H1 (cell line): Measurements from ENCODE around the gene UBR3. TPM values are rescaled to one million over a fixed set of nuclear protein-coding genes. Genes with fewer than 3 reads are reported as not detected.
"Not testable (repeated sequence)": the region's sequence is repeated elsewhere in the genome, so short reads cannot be mapped to it uniquely, and the experiment has no call there.

Source experiments
- CTCF ChIA-PET: fragments of 300-600 bp; sonication (Branson Sonifier 250); formaldehyde crosslinking; loops from one replicate; lab custom pipeline; 2021; ENCODE audit not compliant: partially characterized antibody; lab: Charles Lee
- POLR2A ChIA-PET: fragments of 300-600 bp; sonication (Branson Sonifier 250); formaldehyde crosslinking; loops from one replicate; lab custom pipeline; 2021; ENCODE audit warnings: inconsistent platforms; ENCODE audit not compliant: partially characterized antibody; lab: Charles Lee
- DNase-seq, 2 experiments: peaks; one replicate each; pipeline versions ENCODE4 v3.0.0 to v3.0.0-alpha.2; 2010 to 2022; ENCODE audit warnings: low spot score in 2 of 2, low read depth in 1 of 2, mixed read lengths in 1 of 2
- FAIRE-seq: peaks from 2 replicates; lab custom pipeline; 2011; peaks lifted over from hg19 to GRCh38; lab: Jason Lieb, UNC
- H2AFZ ChIP-seq: 2 replicates; pipeline ENCODE4 v1.8.1; 2012; ENCODE audit warnings: low read length, inconsistent platforms
- H2AK5ac ChIP-seq: 2 replicates; pipeline ENCODE4 v1.6.1; 2013; ENCODE audit warnings: low read depth, low read length
- H2BK120ac ChIP-seq: replicated peaks from 2 replicates; pipeline ENCODE3; 2013; ENCODE audit warnings: low read depth, low read length, inconsistent platforms
- H2BK12ac ChIP-seq: 2 replicates; pipeline ENCODE4 v1.6.1; 2013; ENCODE audit warnings: low read depth, low read length
- H2BK15ac ChIP-seq: 2 replicates; pipeline ENCODE4 v1.6.1; 2013; ENCODE audit warnings: low read length
- H2BK20ac ChIP-seq: 2 replicates; pipeline ENCODE4 v1.6.1; 2013; ENCODE audit warnings: low read length
- H2BK5ac ChIP-seq: 2 replicates; pipeline ENCODE4 v1.6.1; 2013; ENCODE audit warnings: low read depth, low read length
- H3K14ac ChIP-seq: 2 replicates; pipeline ENCODE4 v1.6.1; 2013; ENCODE audit warnings: inconsistent platforms; ENCODE audit not compliant: insufficient read length
- H3K18ac ChIP-seq: 2 replicates; pipeline ENCODE4 v1.6.1; 2013; ENCODE audit warnings: low read length; ENCODE audit errors: extremely low read depth
- H3K23ac ChIP-seq: 2 replicates; pipeline ENCODE4 v1.6.1; 2013; ENCODE audit warnings: inconsistent platforms; ENCODE audit not compliant: insufficient read length
- H3K23me2 ChIP-seq: 2 replicates; pipeline ENCODE4 v1.6.1; 2013; ENCODE audit warnings: low read depth, low read length
- H3K27ac ChIP-seq: 2 replicates; pipeline ENCODE4 v1.6.1; 2011; ENCODE audit warnings: low read depth, low read length, inconsistent platforms
- H3K27me3 ChIP-seq, 4 experiments: replicated peaks in 1 of 4; 1 replicate in 1 of 4; 2 replicates in 3 of 4; pipeline versions ENCODE4 v1.6.1 to v1.8.1; 2011 to 2013; ENCODE audit warnings: low read length in 3 of 4, mild to moderate bottlenecking in 3 of 4, inconsistent platforms in 2 of 4, mixed read lengths in 2 of 4, moderate library complexity in 1 of 4; ENCODE audit not compliant: control insufficient read depth in 3 of 4, insufficient read depth in 3 of 4; ENCODE audit errors: extremely low read depth in 1 of 4
- H3K36me3 ChIP-seq, 4 experiments: 2 replicates each; pipeline versions ENCODE4 v1.6.1 to v1.8.1; 2011 to 2013; ENCODE audit warnings: mild to moderate bottlenecking in 4 of 4, low read length in 3 of 4, moderate library complexity in 2 of 4, control low read depth in 1 of 4, inconsistent platforms in 1 of 4; ENCODE audit not compliant: insufficient read depth in 4 of 4, control insufficient read depth in 2 of 4
- H3K4ac ChIP-seq: replicated peaks from 2 replicates; pipeline ENCODE3; 2013; ENCODE audit warnings: low read length, low read depth, mixed read lengths, inconsistent platforms; ENCODE audit not compliant: insufficient read length
- H3K4me1 ChIP-seq, 4 experiments: replicated peaks in 1 of 4; 1 replicate in 1 of 4; 2 replicates in 3 of 4; pipeline versions ENCODE4 v1.6.1 to v1.8.1; 2011 to 2013; ENCODE audit warnings: low read length in 3 of 4, inconsistent platforms in 2 of 4, mixed read lengths in 1 of 4; ENCODE audit not compliant: insufficient read depth in 4 of 4, control insufficient read depth in 3 of 4
- H3K4me2 ChIP-seq, 2 experiments: 2 replicates each; pipeline versions ENCODE4 v1.6.1 to v1.8.1; 2011 to 2013; ENCODE audit warnings: low read depth in 2 of 2, low read length in 2 of 2, control low read depth in 1 of 2, inconsistent platforms in 1 of 2, mild to moderate bottlenecking in 1 of 2; ENCODE audit not compliant: insufficient read depth in 1 of 2
- H3K4me3 ChIP-seq, 4 experiments: fragments of 200-600, 300-600 bp in 1 of 4; sonication (generic), shearing (Covaris generic), sonication (Bioruptor Twin) in 1 of 4; 2 replicates each; pipeline versions ENCODE4 v1.5.1 to v1.8.1; 2011 to 2016; ENCODE audit warnings: low read length in 4 of 4, low read depth in 3 of 4, control low read depth in 2 of 4, inconsistent platforms in 2 of 4, mild to moderate bottlenecking in 2 of 4, mixed read lengths in 1 of 4, moderate library complexity in 1 of 4; ENCODE audit not compliant: insufficient read depth in 2 of 4; ENCODE audit errors: extremely low read depth in 1 of 4
- H3K56ac ChIP-seq: replicated peaks from 2 replicates; pipeline ENCODE3; 2013; ENCODE audit warnings: low read depth, mild to moderate bottlenecking, mixed read lengths, low read length, inconsistent platforms; ENCODE audit not compliant: insufficient read length
- H3K79me1 ChIP-seq: 2 replicates; pipeline ENCODE4 v1.6.1; 2013; ENCODE audit warnings: low read depth, low read length, control low read depth
- H3K79me2 ChIP-seq, 2 experiments: 2 replicates each; pipeline versions ENCODE4 v1.6.1 to v1.8.1; 2012 to 2013; ENCODE audit warnings: low read length in 2 of 2, mild to moderate bottlenecking in 2 of 2, inconsistent platforms in 1 of 2; ENCODE audit not compliant: insufficient read depth in 2 of 2, control insufficient read depth in 1 of 2
- H3K9ac ChIP-seq, 4 experiments: replicated peaks in 1 of 4; 1 replicate in 1 of 4; 2 replicates in 3 of 4; pipeline versions ENCODE4 v1.6.1 to v1.8.1; 2011 to 2013; ENCODE audit warnings: low read depth in 3 of 4, low read length in 3 of 4, control low read depth in 2 of 4, mild to moderate bottlenecking in 2 of 4, moderate library complexity in 2 of 4, inconsistent platforms in 1 of 4; ENCODE audit errors: extremely low read depth in 1 of 4
- H3K9me3 ChIP-seq, 2 experiments: 2 replicates each; pipeline versions ENCODE4 v1.6.1 to v1.8.1; 2012 to 2013; ENCODE audit warnings: mild to moderate bottlenecking in 2 of 2, moderate library complexity in 2 of 2, control low read depth in 1 of 2, inconsistent platforms in 1 of 2, low read depth in 1 of 2, low read length in 1 of 2, mixed read lengths in 1 of 2; ENCODE audit not compliant: insufficient read depth in 2 of 2
- H4K20me1 ChIP-seq, 2 experiments: replicated peaks in 1 of 2; 2 replicates each; pipeline versions ENCODE3 to v1.8.1; 2011 to 2013; ENCODE audit warnings: inconsistent platforms in 2 of 2, low read length in 2 of 2, mild to moderate bottlenecking in 1 of 2; ENCODE audit not compliant: insufficient read depth in 2 of 2, control insufficient read depth in 1 of 2
- H4K5ac ChIP-seq: 2 replicates; pipeline ENCODE4 v1.6.1; 2013; ENCODE audit warnings: low read length, low read depth, mixed read lengths, inconsistent platforms; ENCODE audit not compliant: insufficient read length
- H4K8ac ChIP-seq: 2 replicates; pipeline ENCODE4 v1.8.0; 2013; ENCODE audit warnings: mild to moderate bottlenecking, moderate library complexity, low read length, inconsistent platforms; ENCODE audit not compliant: insufficient read depth; ENCODE audit errors: extremely low read depth
- H4K91ac ChIP-seq: replicated peaks from 2 replicates; pipeline ENCODE3; 2013; ENCODE audit warnings: low read length, mixed read lengths, inconsistent platforms; ENCODE audit not compliant: insufficient read length
- EP300 ChIP-seq, 2 experiments: IDR thresholded peaks; 1 replicate in 1 of 2; 2 replicates in 1 of 2; pipeline ENCODE4 v1.6.1; 2011 to 2012; ENCODE audit warnings: low read depth in 2 of 2, low read length in 2 of 2, mild to moderate bottlenecking in 2 of 2, borderline replicate concordance in 1 of 2, inconsistent platforms in 1 of 2, moderate library complexity in 1 of 2
- GABPA ChIP-seq: IDR thresholded peaks from 2 replicates; pipeline ENCODE4 v1.6.1; 2011; ENCODE audit warnings: mild to moderate bottlenecking, low read length, moderate library complexity, borderline replicate concordance; ENCODE audit not compliant: insufficient read depth
- HDAC6 ChIP-seq: IDR thresholded peaks from one replicate; pipeline ENCODE4 v1.7.1; 2012; ENCODE audit warnings: low read depth, mild to moderate bottlenecking, inconsistent platforms, low read length, moderate library complexity
- WGBS, 2 experiments: shearing (Covaris generic) in 1 of 2; methylation state at CpG; one replicate each; pipeline versions ENCODE4 v1.1.6 to v1.1.7; 2013 to 2015; ENCODE audit warnings: low lambda C conversion rate in 2 of 2, mixed read lengths in 2 of 2, inconsistent platforms in 1 of 2, low coverage in 1 of 2, missing lambda C conversion rate in 1 of 2; ENCODE audit not compliant: insufficient replicate concordance in 2 of 2, insufficient coverage in 1 of 2, insufficient read length in 1 of 2; ENCODE audit errors: extremely low coverage in 1 of 2, missing lambda C conversion rate in 1 of 2; 5-methylcytosine and 5-hydroxymethylcytosine counted together
- polyA plus RNA-seq, 7 experiments: library from polyadenylated mRNA; depleted of rRNA in 3 of 7; stranded (reverse) in 5 of 7; unstranded in 2 of 7; fragments of >200 nt in 5 of 7; fragments of 200-250 nt in 2 of 7; gene quantifications; 1 replicate in 5 of 7; 2 replicates in 1 of 7; 4 replicates in 1 of 7; pipeline versions ENCODE4 v1.2.1 to v1.2.3, GENCODE V29; 2011 to 2013; ENCODE audit warnings: missing spikeins in 2 of 7, mixed read lengths in 2 of 7
- total RNA-seq: library from RNA; stranded (reverse); fragmentation: NEBNext Ultra II Directional; extraction: Animal tissue kit (Norgen Biotek cat#: 25700); gene quantifications from 2 replicates; pipeline ENCODE4 v1.2.1, GENCODE V29; 2021
- TF ChIP-seq, protein P1 (sequence below): IDR thresholded peaks from 2 replicates; pipeline ENCODE4 v1.6.1; 2012; ENCODE audit warnings: low read length, inconsistent platforms

The UBR3 gene
- total and polyA plus RNA-seq, 2 of the 8 experiments (the other 6 are each of a cell fraction or from before 2014, with no cell fraction given) = 3.7 to 17.7 TPM

- TF ChIP-seq EP300 (IDR thresholded peaks at IDR 0.05; ENCODE audit: borderline replicate concordance in 1 of 2, low read depth in 2 of 2, low read length in 2 of 2) = no peak
- no peak for TF ChIP-seq HDAC6
- no peak for TF ChIP-seq GABPA
- TF ChIP-seq, protein P1, sequence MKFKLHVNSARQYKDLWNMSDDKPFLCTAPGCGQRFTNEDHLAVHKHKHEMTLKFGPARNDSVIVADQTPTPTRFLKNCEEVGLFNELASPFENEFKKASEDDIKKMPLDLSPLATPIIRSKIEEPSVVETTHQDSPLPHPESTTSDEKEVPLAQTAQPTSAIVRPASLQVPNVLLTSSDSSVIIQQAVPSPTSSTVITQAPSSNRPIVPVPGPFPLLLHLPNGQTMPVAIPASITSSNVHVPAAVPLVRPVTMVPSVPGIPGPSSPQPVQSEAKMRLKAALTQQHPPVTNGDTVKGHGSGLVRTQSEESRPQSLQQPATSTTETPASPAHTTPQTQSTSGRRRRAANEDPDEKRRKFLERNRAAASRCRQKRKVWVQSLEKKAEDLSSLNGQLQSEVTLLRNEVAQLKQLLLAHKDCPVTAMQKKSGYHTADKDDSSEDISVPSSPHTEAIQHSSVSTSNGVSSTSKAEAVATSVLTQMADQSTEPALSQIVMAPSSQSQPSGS = no peak
These were observed 70.6 kb downstream of the UBR3 start (continued) for GRCh38 chr2:169897834-169898233.

DNA sequence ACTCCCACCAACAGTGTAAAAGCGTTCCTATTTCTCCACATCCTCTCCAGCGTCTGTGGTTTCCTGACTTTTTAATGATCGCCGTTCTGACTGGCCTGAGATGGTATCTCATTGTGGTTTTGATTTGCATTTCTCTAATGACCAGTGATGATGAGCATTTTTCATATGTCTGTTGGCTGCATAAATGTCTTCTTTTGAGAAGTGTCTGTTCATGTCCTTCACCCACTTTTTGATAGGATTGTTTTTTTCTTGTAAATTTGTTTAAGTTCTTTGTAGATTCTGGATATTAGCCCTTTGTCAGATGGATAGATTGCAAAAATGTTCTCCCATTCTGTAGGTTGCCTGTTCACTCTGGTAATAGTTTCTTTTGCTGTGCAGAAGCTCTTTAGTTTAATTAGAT lies 72.8 kb downstream of the UBR3 start:
- H3K4me2 ChIP-seq, H4K5ac ChIP-seq, H3K56ac ChIP-seq, H3K4ac ChIP-seq, FAIRE-seq, H3K18ac ChIP-seq, H3K4me1 ChIP-seq, H3K79me2 ChIP-seq, H2BK5ac ChIP-seq, H3K23ac ChIP-seq, H3K36me3 ChIP-seq, H3K9ac ChIP-seq, H4K91ac ChIP-seq, H3K14ac ChIP-seq, CTCF ChIA-PET, H3K79me1 ChIP-seq, POLR2A ChIA-PET, H3K27me3 ChIP-seq, H4K8ac ChIP-seq, H3K4me3 ChIP-seq, H2BK120ac ChIP-seq, H3K9me3 ChIP-seq, H2AK5ac ChIP-seq, H4K20me1 ChIP-seq, H2BK15ac ChIP-seq, H3K23me2 ChIP-seq, H2AFZ ChIP-seq, H3K27ac ChIP-seq, H2BK20ac ChIP-seq, DNase-seq, H2BK12ac ChIP-seq: not testable (repeated sequence)
- WGBS, 2 experiments = 86% methylated on average over 4 of the region's 4 CpGs; no CpG with 5 or more reads in 1 of the 2 experiments
